Stromal cell of bone marrow (primary cell): ENCODE data around the gene TMEM107.

ENCODE experiments used
- DNase-seq: peaks from one replicate; pipeline ENCODE4 v3.0.0-alpha.2; 2012; ENCODE audit warnings: low read depth

Gene TMEM107

DNA sequence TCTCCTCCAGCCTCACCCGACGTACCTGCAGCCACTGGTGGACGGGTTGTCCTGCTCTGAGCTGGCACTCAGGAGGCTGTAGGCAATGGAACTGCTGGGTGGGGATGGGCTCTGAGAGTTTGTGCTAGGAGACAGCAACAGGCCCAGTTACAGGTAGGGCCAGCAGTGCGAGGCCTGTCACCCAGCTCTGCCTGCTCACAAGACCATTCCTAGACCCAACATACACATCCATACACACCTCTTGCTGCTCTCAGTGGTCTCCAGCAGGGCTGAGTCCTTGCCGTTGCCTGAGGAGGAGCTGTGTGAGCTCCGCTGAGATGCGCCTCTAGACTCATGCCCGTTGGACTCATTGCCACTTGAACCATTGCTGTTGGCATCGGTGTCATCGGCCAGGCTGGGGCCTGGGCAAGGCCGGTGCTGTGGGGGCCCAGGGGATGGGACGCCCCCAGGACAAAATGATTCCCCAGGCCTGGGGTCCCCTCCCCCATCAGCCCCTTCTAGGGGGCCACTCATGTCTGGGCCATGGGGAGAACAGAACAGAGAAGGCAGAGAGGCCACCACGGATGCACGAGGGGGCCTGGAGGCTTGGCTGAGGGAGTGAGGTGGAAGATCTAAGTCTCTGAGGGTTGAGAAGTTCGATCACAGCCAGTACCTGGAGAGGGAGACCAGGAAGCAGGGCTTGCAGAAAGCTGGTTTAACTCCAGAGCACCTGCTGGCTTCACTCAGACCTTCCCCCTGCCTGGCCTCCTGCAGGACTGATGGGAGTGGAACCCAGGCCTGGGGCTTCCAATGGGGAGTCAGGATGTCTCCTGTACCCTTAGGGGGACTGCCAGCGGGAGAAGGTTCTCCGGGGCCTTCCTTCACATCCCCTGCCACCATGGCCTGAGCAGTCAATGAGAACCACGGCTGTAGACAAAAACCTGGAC lies 25.7 kb downstream of the TMEM107 start:
- DNase-seq, result no peak

DNA sequence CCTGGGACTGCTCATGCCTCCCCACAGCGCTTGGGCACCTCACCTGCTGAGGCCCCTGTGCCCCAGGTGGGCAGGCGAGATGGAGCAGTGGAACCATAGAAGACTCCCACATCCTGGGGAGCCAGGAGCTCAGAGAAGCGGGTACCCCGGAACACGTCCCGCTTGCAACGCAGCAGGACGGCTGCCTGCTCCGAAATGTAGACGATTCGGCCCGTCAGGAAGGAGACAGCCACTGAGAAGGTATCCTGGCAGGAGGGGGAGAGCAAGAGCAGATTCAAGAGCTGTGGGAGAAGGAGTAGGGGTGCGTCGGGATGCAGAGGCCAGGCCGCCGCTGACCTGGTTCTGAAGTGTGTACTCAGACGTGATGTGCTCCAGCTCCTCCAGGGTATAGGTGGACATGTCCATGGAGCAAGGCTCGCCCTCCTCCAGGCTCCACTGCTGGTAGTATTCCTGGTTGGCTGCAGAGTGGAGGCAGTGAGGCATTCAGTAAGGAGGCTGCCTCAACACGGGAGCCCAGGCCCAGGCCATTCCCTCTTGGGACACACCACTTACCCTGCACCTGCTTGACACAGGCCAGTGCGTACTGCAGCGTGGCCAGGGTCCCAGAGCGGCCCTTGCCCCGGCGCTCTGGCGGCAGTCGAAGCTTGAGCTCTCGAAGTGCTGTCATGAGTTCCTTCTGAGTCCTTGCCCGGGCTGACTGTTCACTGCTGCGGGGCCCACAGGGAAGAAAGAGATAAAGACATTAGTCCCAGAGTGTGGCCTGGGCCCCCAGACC lies 26.6 kb downstream of the TMEM107 start:
- DNase-seq, result no peak

DNA sequence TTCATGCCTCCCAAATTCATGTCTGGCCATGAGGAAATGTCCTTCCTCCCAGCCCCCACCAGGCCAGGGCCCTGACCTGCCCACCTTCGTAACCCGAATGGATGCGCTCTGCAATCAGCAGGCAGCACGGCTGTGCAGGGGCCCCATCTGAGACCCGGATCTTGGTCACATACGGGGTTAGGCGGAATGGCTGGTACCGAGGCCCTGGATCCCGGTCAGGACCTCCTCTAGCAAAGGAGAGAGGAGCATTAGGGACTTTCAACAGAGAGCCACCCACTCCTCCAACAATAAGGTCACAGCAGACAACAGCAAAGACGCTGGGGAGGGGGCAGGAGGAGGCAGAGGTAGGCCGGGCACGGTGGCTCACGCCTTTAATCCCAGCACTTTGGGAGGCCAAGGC lies 27.6 kb downstream of the TMEM107 start:
- DNase-seq, result no peak

DNA sequence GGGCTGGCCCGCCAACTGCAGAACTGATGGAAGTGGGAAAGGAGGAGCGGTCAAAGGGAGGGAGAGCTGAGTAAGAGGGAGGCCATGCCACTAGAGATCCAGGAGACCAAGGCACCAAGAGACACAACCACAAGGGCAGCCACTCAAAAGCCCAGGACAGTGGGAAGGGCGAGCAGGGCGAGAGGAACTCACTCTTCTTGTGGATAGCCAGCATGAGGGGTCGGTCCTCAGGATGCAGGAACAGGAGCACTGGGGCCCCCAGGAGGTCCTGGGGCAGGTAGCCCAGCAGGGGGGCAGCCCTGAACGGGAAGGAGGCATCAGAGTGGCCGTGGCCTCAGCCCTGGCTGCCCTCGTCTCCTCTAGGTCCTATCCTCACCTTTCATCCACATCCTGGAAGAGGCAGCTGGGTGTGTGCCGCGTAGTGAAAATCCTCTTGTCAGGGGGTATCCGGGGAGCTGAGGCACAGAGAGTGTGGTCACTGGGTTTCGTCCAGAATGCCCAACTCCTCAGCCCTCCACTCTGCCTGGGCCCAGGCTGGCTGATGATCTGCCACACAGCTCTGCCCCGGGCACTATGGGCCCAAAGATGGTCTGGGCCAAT lies 28.3 kb downstream of the TMEM107 start:
- no peak for DNase-seq

DNA sequence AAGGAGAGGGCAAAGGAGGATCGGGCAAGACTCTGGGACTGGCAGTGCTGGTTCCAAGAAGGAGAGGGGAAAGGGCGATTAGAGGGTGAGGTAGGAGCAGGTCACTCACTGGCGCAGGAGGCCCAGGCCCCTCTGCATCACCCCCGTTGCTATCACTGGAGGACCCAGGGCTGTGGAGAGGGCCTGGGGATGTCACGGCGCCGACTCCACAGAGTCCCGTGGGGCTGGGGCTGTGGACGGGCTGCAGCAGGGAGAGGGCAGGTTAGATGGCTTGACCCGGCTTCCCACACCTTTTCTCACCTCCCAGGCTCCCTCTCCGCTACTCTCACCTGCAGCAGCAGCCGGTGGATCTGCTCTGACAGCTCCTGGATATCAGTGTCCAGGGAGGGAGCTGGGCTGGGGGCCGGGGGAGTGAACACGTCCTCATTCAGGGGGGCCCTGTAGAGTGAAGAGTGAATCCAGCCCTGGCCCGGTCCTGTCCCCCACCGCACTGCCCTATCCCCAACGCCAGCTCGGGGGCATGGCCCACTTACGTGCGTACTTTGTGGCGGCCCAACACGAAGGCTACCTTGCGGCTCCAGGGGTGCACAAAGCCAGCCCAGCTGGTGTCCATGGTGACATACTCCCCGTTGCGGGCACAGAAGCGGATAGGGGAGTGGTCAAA lies 28.9 kb downstream of the TMEM107 start:
- DNase-seq, result no peak

DNA sequence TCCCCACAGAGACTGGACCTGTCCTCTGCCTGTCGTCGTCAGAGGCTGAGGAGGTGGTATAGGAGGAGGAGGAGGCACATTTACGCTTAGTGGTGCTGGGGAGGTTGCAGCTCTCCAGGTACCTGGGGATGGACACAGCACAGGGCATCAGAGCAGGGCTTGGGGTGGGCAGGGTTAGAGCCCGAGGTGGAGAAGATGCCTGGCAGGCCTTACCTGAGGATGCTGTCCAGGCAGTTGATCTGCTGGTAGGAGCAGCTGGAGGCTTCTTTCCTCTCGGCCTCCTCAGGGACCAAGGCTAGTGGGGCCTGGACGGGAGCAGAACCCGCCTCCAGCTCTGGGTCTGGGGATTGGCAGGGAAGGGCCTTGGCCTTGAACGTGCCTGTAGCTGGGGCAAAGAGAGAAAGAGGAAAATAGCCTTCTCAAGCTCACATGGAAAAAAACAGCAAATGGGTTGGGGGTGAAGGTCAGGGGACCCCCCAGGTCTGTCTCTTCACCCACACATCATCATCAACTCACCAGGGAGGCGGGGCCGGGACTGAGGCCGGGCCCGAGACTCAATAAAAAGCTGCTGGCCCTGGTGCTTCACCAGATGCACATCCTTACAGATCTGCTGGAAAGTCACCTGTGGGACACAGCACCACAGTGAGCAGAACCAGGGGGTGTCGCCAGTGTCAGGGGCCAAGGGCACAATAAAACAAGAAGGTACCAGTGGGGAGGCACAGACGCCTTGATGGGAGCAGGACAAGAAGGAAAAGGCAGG lies 29.6 kb downstream of the TMEM107 start:
- DNase-seq, result no peak

DNA sequence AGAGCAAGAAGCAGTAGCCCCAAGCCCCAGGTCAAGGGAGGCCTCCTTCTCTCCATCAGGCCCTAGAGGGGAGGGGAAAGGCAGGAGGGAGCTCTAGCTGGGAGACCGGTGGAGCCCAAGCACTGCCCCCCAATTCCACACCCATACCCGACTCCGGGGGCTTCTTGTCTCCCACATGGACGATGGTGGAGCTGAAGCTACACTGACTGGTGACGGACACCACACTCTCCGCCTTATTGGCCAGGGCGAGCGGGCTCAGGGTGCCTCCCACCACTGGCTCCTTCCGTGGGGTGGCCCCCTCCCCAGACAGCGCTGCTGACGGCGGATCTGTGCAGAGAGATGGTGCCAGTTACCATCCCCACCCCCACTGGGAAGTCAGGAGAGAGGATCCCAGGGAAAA lies 30.4 kb downstream of the TMEM107 start:
- DNase-seq, result no peak

DNA sequence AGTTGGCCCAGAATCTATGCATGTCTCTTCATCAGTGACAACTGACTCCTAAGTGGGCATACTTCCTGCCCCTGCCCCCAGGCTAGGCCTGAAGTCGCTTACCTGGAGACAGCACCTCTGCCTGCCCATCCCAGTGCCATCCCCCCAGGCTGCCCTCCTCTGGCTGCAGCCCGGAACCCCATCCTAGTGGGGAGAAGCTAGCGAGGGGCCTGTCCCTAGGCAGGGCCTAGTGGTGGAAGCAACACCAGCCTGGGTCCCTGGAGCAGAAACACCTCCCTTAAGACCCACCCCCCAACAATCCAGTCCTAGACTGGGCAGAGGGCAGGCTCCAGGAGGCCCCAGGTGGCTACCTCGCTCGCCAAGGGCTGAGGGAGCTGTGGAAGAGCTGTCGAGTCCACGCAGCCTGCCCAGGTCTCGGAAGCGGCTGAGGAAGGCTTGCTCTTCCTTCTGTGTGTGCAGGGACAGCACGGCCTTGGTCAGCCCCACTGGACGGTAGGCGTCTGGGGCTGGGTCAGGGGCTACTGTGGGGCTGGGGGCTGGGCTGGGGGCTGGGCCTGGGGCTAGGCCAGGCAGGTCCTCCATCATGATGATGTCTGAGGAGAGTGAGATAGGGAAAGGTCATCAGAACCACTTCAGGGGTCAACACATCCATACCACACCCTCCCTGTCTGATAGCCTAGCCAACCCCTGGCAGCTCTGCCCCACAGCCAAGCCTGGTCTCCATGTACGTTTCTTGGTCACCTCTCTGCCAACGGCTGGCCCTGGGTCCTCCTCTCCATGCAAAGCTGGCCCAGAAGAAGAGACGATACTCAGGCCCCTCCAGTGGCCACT lies 31.6 kb downstream of the TMEM107 start:
- DNase-seq, result no peak

DNA sequence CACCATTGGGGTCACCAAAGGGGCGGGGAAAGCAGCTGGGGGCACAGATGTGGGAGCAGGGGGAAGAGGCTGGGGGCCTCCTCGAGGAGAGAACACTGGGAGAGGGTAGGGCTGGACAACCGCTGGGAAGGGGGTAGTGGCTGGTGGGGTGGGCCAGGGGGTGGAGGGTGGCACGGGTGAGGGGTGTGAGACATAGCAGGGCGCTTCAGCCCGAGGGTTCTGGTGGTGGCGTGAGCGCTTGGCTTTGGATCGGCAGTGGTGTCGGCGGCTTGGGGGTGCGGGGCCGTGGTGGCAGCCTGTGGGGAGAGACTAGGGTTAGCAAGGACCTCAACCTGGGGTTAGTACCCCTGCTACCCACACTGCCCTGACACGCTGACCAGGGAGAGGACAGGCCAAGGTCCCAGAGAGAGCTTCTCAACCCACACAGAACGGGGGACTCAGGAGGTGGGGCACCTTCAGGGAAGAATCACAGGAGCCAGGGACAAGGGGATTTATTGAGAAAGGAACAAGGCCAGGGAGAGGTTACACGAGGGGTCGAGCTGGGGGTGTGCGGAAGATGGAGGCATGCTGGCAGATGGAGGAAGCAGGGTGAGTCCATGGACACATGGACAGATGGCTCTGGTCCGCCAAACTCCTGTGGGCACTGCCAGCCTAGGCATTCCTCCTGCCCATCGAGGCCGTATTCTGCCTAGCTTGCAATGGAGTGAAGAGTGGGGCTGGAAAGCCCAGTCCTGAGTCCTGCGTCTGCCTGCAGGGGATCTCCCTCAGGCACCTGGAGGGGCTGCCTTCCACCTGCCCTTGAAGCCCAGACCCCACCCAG lies 32.4 kb downstream of the TMEM107 start:
- no peak for DNase-seq

DNA sequence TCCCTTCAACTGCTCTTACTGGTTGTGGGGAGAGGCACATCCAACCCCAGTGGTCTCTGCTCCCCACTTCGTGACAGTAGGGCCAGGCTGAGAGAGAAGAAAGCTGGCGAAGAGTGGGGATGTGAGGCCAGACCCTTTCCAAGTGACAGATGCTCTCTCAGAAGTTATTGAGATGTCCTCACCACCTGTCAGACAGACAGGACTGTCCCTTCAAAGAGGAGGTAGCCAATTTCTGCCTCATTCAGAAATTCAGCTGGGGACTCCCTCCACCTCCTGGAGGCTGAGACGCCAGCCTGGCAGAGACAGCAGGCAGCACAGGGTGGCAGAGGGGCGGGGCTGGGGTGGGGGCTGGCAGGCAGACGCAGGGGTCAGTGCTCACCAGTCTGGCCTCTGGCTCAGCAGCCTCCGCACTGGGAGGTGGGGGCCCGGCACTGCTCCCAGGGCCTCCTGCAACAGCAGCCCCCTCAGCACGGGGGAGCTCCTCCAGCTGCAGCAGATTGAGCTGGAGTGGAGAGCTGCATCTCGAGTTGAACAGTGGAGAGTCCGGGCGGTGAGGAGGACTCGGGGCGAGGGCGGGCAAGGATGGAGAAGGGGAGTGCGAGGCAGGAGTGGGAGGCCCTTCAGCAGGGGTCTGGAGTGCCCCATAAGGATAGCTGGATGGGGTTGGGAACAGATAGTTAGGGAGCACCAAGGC lies 33.1 kb downstream of the TMEM107 start:
- DNase-seq, result no peak

DNA sequence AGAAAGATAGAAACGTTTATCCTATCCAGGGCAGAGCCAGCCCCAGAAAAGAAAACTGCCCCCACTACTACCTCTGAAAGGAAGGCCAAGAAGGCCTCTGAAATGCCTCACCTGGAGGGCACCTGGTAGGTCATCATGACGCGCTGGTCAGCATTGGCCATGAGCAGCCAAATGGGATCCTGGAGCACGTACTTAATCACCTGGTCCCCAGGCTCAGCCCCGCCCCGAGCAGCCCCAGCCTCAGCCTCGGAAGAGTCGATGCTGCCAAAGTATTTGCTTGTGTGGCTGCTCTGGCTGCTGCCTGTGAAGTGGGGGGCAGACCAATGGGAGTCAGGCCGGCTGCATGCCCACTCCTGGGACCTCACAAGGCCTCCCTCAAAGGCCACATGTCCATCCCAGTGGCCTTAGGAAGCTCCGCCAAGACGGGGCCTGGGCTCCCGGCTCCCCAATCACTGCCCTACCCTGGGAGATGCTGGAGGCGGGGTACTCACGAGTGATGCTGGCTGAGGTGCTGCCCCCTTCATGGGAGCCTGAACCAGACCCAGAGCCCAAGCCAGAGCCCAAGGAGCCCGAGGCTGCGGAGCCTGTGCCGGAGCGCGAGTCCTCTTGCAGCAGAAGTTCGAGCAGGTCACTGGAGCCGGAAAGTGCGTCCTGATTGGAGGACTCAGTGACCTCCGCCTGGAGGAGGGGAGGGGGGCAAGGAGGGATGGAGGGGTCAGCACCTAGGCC lies 33.9 kb downstream of the TMEM107 start:
- DNase-seq, result no peak

DNA sequence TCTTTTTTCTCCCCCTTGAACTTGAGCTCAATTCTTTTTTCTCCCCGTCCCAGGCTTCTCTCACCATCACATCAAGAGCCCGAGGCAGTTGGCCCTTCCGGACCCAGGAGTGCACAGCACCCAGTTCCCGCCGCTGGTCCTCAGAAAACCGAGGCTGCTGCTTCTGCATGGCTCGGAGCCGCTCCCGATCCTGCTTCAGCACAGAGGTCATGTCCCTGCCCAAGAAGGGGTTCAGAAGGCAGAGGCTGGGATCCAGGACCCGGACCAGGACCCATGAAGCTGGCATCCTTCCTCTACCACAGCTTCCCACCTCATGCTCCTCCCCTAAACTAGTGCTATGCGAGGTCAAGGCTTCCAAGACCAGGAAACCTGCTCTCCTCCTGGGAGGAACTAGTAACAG lies 34.4 kb downstream of the TMEM107 start:
- DNase-seq, result no peak

DNA sequence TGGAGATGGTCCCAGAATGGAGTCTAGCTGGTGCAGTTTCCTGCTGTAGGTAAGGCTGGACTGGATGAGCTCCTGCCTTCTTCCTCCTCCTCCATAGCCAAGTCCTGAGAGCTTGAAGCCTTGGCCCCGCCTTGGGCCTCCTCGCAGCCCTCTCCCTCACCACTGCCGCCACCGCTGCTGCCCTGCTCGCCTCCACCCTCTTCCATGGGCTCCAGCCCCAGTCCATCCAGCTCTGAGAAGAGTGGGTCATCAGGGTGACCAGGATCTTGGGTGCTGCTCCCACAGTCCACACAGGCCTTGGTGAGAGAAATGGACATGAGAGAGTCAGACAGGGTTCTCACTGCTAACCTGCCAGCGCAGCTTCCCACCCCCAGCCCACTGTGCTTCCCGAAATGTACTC lies 35.1 kb downstream of the TMEM107 start:
- DNase-seq, result no peak

DNA sequence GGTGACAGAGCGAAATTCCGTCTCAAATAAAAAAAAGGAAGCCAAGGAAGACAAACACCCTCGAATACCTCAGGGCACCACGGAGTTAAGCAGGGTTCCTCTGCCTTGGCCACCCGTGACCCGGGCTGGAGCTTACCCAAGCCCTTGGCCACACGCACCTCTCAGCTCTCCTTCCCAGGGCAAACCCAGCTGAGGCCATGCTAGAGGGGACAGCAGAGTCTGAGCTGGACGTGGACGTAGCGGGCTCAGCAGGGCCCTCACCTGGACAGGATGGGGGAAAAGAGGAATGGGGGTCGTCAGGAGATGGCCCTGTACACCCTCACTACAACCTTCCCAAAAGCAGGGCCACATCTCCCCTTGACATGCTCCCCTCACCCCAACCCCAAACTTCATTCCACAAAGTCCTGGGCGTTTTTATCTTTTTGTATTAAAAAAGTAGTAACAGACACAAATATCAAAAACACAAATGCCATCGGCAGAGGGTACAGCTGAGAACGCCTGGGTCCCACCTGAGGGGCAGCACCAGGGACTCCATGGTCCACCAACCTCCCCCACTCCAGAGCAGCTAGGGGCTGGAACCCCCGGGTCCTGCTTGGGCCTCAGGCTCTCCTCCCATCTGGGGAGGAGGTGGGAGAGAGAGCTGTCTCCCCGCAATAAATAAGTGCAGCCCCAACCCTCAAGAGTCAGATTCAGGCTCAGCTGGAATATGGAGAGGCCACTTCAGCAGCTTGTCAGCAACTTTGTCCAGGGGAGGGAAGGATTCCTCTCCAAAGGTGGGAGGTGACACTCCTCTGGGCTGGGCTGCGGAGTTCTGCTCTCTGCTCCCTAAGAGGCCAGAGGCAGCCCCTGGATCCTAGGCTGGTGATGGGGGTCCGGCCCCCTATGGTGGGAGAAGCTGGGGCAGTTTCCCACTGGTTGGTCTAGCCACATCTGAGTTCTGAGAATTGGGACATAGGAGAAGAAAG lies 35.8 kb downstream of the TMEM107 start:
- no peak for DNase-seq

DNA sequence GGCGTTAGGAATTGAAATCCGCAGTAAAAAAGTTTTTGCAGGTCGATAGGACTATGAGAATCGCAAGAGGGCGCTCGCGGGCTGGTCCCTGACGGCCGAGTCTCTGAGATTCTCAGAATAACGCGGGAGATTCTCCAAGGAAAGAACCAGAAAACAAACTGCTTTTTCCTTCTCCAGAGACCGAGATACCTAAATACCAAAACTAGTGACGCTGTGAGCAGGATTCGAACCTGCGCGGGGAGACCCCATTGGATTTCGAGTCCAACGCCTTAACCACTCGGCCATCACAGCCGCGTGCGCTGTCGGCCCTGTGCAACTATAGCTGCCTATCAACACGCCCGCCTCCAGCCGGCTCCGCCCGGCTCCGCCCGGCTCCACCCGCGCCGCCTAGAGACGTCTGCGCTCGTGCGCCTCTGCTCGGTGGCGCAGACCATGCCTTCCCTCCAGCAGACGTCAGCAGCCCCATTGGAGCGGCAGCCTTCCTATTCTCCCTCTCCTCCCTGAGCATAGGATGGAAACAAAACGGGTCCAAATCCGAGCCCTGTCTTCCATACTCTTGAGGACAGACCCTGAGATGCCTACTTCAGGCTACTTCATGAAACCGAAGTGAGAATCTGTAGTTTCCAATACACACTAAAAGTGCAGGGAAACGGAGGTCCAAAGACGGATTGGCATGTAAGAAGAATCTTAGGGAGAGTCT lies 37.4 kb downstream of the TMEM107 start:
- DNase-seq, result peak; percentile 95

DNA sequence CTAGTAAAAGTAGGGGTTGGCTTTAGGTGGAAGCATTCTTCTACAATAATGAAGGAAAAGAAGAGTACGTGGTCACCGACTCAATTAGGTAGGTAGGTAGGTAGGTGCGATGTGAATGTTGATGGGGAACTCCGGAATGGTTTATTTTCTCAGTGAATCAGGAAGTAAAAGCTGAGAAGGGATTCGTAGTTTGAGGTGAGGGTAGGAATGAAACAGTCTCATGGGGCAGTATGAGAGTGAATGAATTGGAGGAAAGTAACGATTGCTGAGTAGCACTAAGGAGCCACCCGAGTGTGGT lies 37.9 kb downstream of the TMEM107 start:
- no peak for DNase-seq
